Sigmoid colon (tissue), 7 donors: Measurements from ENCODE around the gene HTR2A. TPM values are rescaled to one million over a fixed set of nuclear protein-coding genes. Genes with fewer than 3 reads are reported as not detected.

Source experiments
- DNase-seq: peaks from one replicate; pipeline ENCODE4 v3.0.0-alpha.2; 2019
- H3K27ac ChIP-seq, 4 donors: fragments of 200-600 bp; sonication (generic); one replicate each; pipeline ENCODE4 v1.5.1; 2016 to 2019; ENCODE audit warnings: mild to moderate bottlenecking in 1 of 4
- H3K27me3 ChIP-seq, 3 donors: fragments of 200-600 bp; sonication (generic); one replicate each; pipeline ENCODE4 v1.5.1; 2019; ENCODE audit warnings: mild to moderate bottlenecking in 1 of 3
- H3K36me3 ChIP-seq, 4 donors: fragments of 200-600 bp; sonication (generic); one replicate each; pipeline ENCODE4 v1.5.1; 2016 to 2019
- H3K4me1 ChIP-seq, 4 donors: fragments of 200-600 bp; sonication (generic); one replicate each; pipeline ENCODE4 v1.5.1; 2017 to 2019
- H3K4me3 ChIP-seq, 4 donors: fragments of 200-600 bp; sonication (generic); one replicate each; pipeline ENCODE4 v1.5.1; 2017 to 2019; ENCODE audit warnings: mild to moderate bottlenecking in 2 of 4, moderate library complexity in 1 of 4
- H3K9me3 ChIP-seq, 4 donors: fragments of 200-600 bp in 3 of 4; sonication (generic) in 3 of 4; one replicate each; pipeline versions ENCODE4 v1.5.1 to v1.6.1; 2013 to 2019
- CTCF ChIP-seq, 4 experiments: fragments of 450-650 bp in 3 of 4; fragments of 200-600 bp in 1 of 4; IDR thresholded peaks; one replicate each; pipeline ENCODE4 v1.5.1; 2016 to 2019; ENCODE audit warnings: antibody characterized with exemption in 4 of 4, mild to moderate bottlenecking in 3 of 4, moderate library complexity in 2 of 4
- EP300 ChIP-seq, 4 donors: sonication (generic); formaldehyde crosslinking; IDR thresholded peaks; one replicate each; pipeline ENCODE4 v1.6.1; 2017; ENCODE audit warnings: antibody characterized with exemption in 4 of 4
- POLR2A ChIP-seq, 2 donors: fragments of 450-650 bp; IDR thresholded peaks; one replicate each; pipeline ENCODE4 v1.6.1; 2016; ENCODE audit warnings: antibody characterized with exemption in 2 of 2, mild to moderate bottlenecking in 2 of 2, moderate library complexity in 2 of 2
- POLR2AphosphoS5 ChIP-seq, 4 donors: sonication (generic); formaldehyde crosslinking; IDR thresholded peaks; one replicate each; pipeline ENCODE4 v1.6.1; 2017; ENCODE audit warnings: antibody characterized with exemption in 4 of 4
- WGBS, 2 donors: extraction: QIAGEN DNeasy Blood & Tissue Kit; methylation state at CpG; one replicate each; pipeline ENCODE4 v1.1.7; 2013; 5-methylcytosine and 5-hydroxymethylcytosine counted together
- intact Hi-C: fragments of 100-400 bp; cut with DNase I; formaldehyde crosslinking; loops from one replicate; pipeline ENCODE4 v1.15.1; 2023
- polyA plus RNA-seq, 3 donors: library from polyadenylated mRNA; stranded (reverse); fragments of 200-250 nt; gene quantifications; one replicate each; pipeline ENCODE4 v1.2.3, GENCODE V29; 2013
- total RNA-seq, 4 donors: library from RNA; depleted of rRNA; stranded (reverse); fragments of >200 nt; gene quantifications; one replicate each; pipeline ENCODE4 v1.1.0, GENCODE V29; 2016
- donor health status: healthy with polysubstance abuse.
- donor health status: Bipolar disorder and iron deficiency.
- donor health status: healthy.

HTR2A gene
- total and polyA plus RNA-seq, 7 donors, result 0.52 to 2.2 (median 0.82) TPM; not detected in 2

GRCh38 chr13:46895381-46895780, 1.5 kb downstream of the HTR2A start:
- Histone ChIP-seq H3K27me3 (no peaks in the 10 kb centered on the region), H3K4me1 (peaks cover 0 to 40% (median 21%) of the 10 kb centered on the region in 4 donors), H3K36me3 (no peaks in the 10 kb centered on the region), H3K9me3 (no peaks in the 10 kb centered on the region), H3K27ac (peak overlapping the region in 2 of 4 donors; percentile 66 to 67), H3K4me3 (peak overlapping the region in 2 of 4 donors; percentile 46 to 66)
- no peak for DNase-seq
- intact Hi-C loops, result no loop called here
- TF ChIP-seq CTCF (IDR thresholded peaks at IDR 0.05) (no peak), EP300 (IDR thresholded peaks at IDR 0.05) (no peak), POLR2A (IDR thresholded peaks at IDR 0.05) (no peak), POLR2AphosphoS5 (IDR thresholded peaks at IDR 0.05) (no peak)
- 64 to 69% methylated on average over 8 of the region's 8 CpGs for WGBS, 2 donors

GRCh38 chr13:46894568-46894967, 2.3 kb downstream of the HTR2A start:
- no peaks in the 10 kb centered on the region for H3K36me3 ChIP-seq
- H3K27me3 ChIP-seq, result no peaks in the 10 kb centered on the region
- DNase-seq, result no peak
- no peaks in the 10 kb centered on the region for H3K9me3 ChIP-seq
- H3K4me3 ChIP-seq, result peak overlapping the region; percentile 47 to 66 (median 61)
- intact Hi-C loops, result no loop called here
- TF ChIP-seq POLR2AphosphoS5 (IDR thresholded peaks at IDR 0.05) (no peak), EP300 (IDR thresholded peaks at IDR 0.05) (no peak)
- peak overlapping the region; percentile 63 to 75 (median 66) for H3K27ac ChIP-seq
- peaks cover 0 to 40% (median 21%) of the 10 kb centered on the region in 4 donors for H3K4me1 ChIP-seq

- TF ChIP-seq CTCF (IDR thresholded peaks at IDR 0.05) (peak; percentile 70 to 100 (median 81)), POLR2A (IDR thresholded peaks at IDR 0.05) (no peak)
- H3K27me3 ChIP-seq, result no peaks in the 10 kb centered on the region
- WGBS, 2 donors, result 1 to 2% methylated on average over 34 of the region's 34 CpGs
- H3K4me3 ChIP-seq, result peak overlapping the region; percentile 47 to 66 (median 61)
- no peaks in the 10 kb centered on the region for H3K9me3 ChIP-seq
- peaks cover 0 to 40% (median 21%) of the 10 kb centered on the region in 4 donors for H3K4me1 ChIP-seq
- peak; percentile 78 for DNase-seq
- H3K36me3 ChIP-seq, result no peaks in the 10 kb centered on the region
- intact Hi-C loops, result no loop called here
- peak overlapping the region; percentile 63 to 75 (median 66) for H3K27ac ChIP-seq
Measured at GRCh38 chr13:46893798-46894560, 2.9 kb downstream of the HTR2A start.

GRCh38 chr13:46893221-46893740, 3.6 kb downstream of the HTR2A start:
- DNase-seq, result no peak
- no peak for TF ChIP-seq CTCF (IDR thresholded peaks at IDR 0.05)
- TF ChIP-seq EP300 (IDR thresholded peaks at IDR 0.05), result no peak
- no peak for TF ChIP-seq POLR2A (IDR thresholded peaks at IDR 0.05)
- no peak for TF ChIP-seq POLR2AphosphoS5 (IDR thresholded peaks at IDR 0.05)
- Histone ChIP-seq H3K4me1 (peaks cover 0 to 40% (median 21%) of the 10 kb centered on the region in 4 donors), H3K9me3 (no peaks in the 10 kb centered on the region), H3K27me3 (no peaks in the 10 kb centered on the region), H3K27ac (peak overlapping the region in 1 of 4 donors; percentile 66), H3K4me3 (peak overlapping the region in 3 of 4 donors; percentile 58 to 66 (median 64)), H3K36me3 (no peaks in the 10 kb centered on the region)
- intact Hi-C loops, result no loop called here
- WGBS, 2 donors, result 25 to 59% methylated on average over 4 of the region's 4 CpGs

GRCh38 chr13:46885018-46885417, 11.8 kb downstream of the HTR2A start:
- intact Hi-C loops, result no loop called here
- H3K4me3 ChIP-seq, result no peak overlapping the region
- no peaks in the 10 kb centered on the region for H3K9me3 ChIP-seq
- H3K27ac ChIP-seq, result no peak overlapping the region
- no peak for DNase-seq
- no peak for TF ChIP-seq EP300 (IDR thresholded peaks at IDR 0.05)
- TF ChIP-seq POLR2AphosphoS5 (IDR thresholded peaks at IDR 0.05), result no peak
- no peak for TF ChIP-seq CTCF (IDR thresholded peaks at IDR 0.05)
- TF ChIP-seq POLR2A (IDR thresholded peaks at IDR 0.05), result no peak
- 88 to 89% methylated on average over 4 of the region's 4 CpGs for WGBS, 2 donors
- H3K36me3 ChIP-seq, result no peaks in the 10 kb centered on the region
- H3K4me1 ChIP-seq, result no peaks in the 10 kb centered on the region
- no peaks in the 10 kb centered on the region for H3K27me3 ChIP-seq
